Hematopoietic multipotent progenitor cell treated with erythropoietin and hydrocortisone succinate and interleukin-3 and kit ligand, for 15 days (in vitro differentiated cells): ENCODE results near the gene TRAM1L1.

Experiments
- DNase-seq: peaks from one replicate; pipeline ENCODE4 v3.0.0-alpha.2; 2015; ENCODE audit warnings: low spot score

The TRAM1L1 gene

DNA sequence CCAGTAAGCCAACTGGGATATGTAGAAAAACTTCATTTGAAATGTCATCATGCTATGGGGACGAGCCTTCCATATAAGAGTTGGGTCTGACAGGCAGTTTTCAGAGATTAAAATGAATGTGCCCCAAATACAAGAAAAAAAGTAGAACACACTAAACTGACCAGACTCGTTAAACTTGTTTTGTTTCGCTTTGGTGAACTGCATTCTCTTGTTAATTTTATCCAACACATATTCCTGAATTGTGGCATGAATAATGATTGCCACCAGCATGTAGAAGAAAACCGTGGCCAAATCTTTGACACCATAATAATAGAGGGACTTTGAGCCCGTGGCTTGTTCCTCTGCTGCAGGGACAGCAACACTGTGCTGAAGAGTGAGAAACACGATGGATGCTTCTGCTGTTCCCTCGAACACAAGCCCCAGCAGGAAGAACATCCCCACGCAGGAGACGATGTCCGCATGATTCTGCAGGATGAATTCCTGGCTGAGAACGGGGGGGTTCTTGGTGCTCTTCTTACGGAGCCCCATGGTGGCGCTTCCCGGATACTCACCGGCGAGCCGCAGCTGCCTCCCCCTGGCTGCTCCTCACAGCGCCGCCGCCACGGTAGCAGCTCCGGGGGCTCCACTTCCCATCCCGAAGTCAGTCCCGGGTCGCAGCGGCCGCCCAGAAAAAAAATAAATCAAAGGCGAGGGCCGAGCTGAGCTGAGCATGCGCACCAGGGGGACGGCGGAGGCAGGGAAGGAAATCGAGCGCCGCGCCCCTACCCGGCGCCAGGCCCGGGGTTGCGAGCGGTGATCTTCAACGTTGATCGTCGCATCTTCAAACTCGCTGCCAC lies at the start of gene TRAM1L1:
TSS of gene TRAM1L1 (minus strand) at position 711 of the 836 bp plus-strand sequence. CDS start at position 528, 183 bp downstream.
- DNase-seq, result no peak

GRCh38 chr4:117134386-117134785 lies 49.0 kb upstream of the TRAM1L1 start:
- DNase-seq, result no peak

DNA sequence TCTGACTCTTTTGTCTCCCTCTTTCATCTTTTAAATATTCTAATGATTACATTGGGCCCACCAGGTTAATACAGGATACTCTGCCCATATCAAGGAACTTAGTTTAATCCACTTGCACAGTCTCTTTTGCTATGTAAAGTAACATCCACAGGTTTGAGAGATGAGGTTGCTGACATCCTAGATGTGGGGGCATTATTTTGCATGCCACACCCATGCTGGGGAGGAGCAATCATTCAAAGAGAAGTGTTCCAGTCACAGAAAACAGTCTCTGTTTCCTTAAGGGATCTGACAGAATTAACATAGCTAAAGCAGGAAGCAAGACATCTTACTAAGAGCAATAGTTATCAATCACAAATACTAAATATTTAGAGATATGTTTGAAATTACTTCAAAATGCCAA lies 11.5 kb upstream of the TRAM1L1 start:
- DNase-seq, result no peak

GRCh38 chr4:117096462-117096861 lies 11.1 kb upstream of the TRAM1L1 start:
- DNase-seq, result no peak

- no peak for DNase-seq
Measured at GRCh38 chr4:117093571-117093970, 8.2 kb upstream of the TRAM1L1 start.

GRCh38 chr4:117077760-117078159 lies 7.6 kb downstream of the TRAM1L1 start:
- no peak for DNase-seq

DNA sequence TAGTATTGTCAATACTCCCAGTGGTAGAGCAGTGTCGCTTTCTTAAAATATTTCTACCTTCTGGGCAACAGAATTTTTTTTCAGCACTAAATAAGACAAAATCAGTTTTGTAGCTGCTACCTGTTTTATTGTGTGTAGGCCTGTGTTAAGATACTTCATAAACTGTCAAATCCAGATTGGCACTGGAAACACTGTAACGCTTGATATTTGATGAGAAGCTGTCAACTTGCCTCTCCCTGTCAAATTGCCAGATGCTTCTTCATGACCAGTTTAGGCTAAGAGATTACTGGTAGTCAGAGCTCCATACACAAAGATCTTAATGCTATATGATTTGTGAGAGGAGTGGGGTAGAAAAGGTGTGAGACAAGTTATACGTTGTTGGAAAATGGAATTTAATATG lies 17.3 kb downstream of the TRAM1L1 start:
- DNase-seq, result no peak

- DNase-seq, result no peak
Measured at GRCh38 chr4:117063961-117064696, 21.2 kb downstream of the TRAM1L1 start.

DNA sequence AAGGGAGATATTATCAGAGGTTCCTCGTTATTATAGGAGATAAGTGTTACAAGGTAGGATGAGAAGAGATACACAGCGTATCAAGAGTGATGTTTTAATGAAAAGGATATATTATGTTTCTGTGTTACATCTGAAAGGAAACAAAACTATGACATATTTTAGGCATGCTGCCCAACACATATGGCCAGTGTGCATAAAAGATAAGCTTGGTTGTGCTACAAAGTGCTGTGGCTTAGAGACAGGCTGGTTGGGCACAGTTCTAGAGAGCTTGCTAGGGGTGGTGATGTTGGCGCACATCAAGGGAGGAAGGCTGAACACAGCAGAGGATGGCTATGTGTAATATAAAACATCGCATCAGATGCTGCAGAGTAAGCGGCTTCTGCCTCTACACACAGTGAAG lies 42.4 kb downstream of the TRAM1L1 start:
- no peak for DNase-seq
